LHCN-M2 (cell line): ENCODE results near the gene DIDO1. TPM values are rescaled to one million over a fixed set of nuclear protein-coding genes. Genes with fewer than 3 reads are reported as not detected.
"Not testable (repeated sequence)": the region's sequence is repeated elsewhere in the genome, so short reads cannot be mapped to it uniquely, and the experiment has no call there.

Experiments
- DNase-seq: peaks from one replicate; pipeline ENCODE4 v3.0.0-alpha.2; 2012; ENCODE audit warnings: low read depth
- total RNA-seq: library from RNA; depleted of rRNA; stranded (reverse); fragments of >200 nt; gene quantifications from 2 replicates; pipeline ENCODE4 v1.2.3, GENCODE V29; 2014

The DIDO1 gene
- total RNA-seq, 1 experiment from 2014 or later = 33.1 TPM

- no peak for DNase-seq
These were observed 69.2 kb downstream of the DIDO1 start for GRCh38 chr20:62856931-62857619.

DNA sequence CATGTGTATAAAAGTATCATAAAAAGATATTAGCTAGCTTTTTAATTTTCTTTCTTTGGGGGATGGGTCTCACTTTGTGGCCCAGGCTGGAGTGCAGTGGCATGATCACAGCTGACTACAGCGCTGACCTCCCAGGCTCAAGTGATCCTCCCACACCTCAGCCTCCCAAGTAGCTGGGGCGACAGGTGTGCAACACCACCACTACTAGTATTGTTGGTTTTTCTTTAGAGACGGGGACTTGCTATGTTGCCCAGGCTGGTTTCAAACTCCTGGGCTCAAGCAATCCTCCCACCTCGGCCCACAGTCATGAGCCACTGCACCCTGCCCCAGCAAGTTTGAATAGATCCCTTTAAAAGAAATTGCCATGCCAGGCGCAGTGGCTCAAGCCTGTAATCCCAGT lies 71.2 kb downstream of the DIDO1 start:
- DNase-seq = no peak

- DNase-seq = no peak
These were observed 72.2 kb downstream of the DIDO1 start for GRCh38 chr20:62854121-62854520.

GRCh38 chr20:62853304-62853703 lies 73.0 kb downstream of the DIDO1 start:
- DNase-seq = not testable (repeated sequence)

DNA sequence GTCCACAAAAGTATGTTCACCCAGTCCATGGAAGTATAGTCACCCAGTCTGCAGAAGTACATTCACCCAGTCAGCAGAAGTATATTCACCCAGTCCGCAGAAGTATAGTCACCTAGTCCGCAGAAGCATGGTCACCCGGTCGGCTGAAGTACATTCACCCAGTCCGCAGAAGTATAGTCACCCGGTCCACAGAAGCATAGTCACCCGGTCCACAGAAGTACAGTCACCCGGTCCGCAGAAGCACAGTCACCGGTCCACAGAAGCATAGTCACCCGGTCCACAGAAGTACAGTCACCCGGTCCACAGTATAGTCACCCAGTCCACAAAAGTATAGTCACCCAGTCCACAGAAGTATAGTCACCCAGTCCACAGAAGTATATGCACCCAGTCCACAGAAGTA lies 73.5 kb downstream of the DIDO1 start:
- DNase-seq = no peak

GRCh38 chr20:62852196-62852595 lies 74.1 kb downstream of the DIDO1 start:
- DNase-seq = no peak

GRCh38 chr20:62850333-62850974 lies 75.9 kb downstream of the DIDO1 start:
- no peak for DNase-seq

DNA sequence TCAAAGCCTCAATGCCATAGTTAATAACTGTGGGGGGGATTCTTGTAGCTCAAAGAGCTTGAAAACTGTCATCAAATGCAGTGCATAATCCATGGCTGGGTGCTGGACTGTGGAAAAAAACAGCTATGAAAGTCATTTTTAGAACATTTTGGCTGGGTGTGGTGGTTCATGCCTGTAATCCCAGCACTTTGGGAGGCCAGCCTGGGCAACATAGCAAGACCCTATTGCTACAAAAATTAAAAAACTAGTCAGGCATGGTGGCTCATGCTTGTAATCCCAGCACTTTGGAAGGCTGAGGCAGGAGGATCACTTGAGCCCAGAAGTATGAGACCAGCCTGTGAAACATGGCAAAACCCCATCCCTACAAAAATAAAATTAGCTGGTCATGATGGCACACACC lies 76.9 kb downstream of the DIDO1 start:
- DNase-seq = no peak

DNA sequence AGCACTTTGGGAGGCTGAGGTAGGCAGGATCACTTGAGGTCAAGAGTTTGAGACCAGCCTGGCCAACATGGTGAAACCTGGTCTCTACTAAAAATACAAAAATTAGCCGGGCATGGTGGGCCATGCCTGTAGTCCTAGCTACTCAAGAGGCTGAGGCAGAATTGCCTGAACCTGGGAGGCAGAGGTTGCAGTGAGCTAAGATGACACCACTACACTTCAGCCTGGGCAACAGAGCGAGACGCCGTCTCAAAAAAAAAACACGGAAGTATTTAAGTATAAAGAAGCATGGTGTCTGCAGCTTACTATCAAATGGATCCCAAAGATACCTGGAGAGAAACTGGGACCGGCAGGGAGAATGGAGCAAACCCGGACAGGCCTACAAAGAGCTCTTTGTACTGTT lies 77.4 kb downstream of the DIDO1 start:
- not testable (repeated sequence) for DNase-seq

GRCh38 chr20:62846166-62846890 lies 80.0 kb downstream of the DIDO1 start:
- DNase-seq = no peak

DNA sequence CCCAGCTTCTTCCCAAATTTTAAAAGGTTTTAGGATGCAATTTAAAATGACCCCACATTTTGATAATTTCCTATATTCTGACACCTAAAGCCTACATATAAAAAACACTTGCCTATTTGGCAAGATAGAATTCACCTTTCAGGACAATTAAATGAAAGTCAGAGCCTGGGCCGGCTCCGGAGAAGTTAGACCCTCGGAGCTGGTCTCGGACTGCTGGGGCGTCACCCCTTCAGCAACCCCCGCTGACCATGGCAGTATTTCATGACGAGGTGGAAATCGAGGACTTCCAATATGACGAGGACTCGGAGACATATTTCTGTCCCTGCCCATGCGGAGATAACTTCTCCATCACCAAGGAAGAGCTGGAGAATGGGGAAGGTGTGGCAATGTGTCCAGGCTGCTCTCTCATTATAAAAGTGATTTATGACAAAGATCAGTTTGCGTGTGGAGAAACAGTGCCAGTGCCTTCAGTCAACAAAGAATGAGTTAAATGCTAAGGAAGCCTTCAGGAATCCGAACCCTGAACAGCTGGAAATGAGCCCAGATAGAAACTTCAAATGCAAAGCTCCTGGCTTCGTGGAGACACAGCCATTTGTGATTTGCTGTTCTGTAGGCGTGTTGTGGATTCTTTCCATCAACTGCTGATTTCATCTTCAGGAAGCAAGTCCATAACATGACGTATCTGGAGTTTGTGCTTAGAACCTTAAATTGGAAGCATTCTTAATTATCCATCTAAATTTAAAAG lies 80.7 kb downstream of the DIDO1 start:
- no peak for DNase-seq

- no peak for DNase-seq
These were observed 82.1 kb downstream of the DIDO1 start for GRCh38 chr20:62844182-62844581.

GRCh38 chr20:62843656-62844055 lies 82.6 kb downstream of the DIDO1 start:
- DNase-seq = no peak

DNA sequence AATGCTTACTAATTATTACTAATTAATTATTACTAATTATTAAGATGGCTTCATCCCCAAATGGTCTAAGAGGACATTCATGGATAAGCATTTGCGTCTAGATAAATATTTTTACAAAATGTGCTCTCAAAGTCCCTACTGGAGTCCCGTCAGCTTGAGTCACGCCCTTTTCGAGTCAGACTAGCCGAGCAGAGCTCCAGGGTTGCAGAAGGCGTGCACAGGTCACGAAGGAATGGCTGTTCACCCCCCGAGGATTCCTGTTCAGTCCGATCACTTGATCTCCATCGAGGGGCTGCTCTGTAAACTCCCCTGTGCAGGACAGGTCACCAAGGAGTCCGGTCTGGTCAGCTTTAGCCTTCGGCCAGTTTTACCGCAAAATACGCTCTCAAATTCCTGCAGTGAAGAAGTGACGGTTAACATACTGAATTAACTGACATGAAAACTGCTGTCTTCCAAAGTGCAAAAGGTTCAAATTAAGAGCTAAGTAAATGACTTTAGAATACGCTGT lies 84.5 kb downstream of the DIDO1 start:
- no peak for DNase-seq

- no peak for DNase-seq
These were observed 85.8 kb downstream of the DIDO1 start for GRCh38 chr20:62840244-62841197.

DNA sequence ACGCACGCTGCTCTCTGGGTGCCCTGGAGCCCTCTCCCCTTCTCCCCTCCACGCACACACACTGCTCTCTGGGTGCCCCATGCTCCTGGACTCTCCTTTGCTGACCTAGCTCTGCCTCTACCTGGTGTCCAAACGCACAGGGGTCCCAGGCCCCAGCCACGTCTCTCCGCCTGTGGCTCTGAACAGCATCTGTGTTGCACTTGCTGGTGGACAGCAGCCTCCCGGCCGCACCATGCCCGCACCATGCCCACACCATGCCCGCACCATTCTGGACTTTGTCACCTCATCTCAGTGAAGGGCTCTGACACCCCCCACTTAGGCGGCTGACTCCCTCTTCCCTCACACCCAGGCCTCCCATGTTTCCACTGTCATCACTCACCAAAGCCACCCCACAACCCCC lies 86.5 kb downstream of the DIDO1 start:
- DNase-seq = no peak

DNA sequence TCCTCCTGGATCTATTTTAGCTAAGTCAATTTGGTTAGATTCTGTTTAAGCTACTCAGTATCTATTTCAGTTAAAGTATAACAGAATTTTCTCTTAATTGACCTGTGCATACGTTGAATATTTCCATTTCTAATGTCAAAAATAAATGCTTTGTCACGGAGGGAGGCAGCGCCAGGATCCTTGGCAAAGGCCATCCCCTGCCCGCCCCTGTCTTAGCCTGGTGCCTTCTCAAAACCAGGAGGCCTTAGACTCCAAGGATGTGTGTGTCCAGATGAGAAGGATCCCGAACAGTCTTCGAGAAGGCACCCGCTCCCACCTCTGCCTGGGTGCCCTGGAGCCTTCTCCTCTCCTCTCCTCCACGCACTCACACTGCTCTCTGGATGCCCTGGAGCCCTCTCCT lies 87.0 kb downstream of the DIDO1 start:
- DNase-seq = no peak

DNA sequence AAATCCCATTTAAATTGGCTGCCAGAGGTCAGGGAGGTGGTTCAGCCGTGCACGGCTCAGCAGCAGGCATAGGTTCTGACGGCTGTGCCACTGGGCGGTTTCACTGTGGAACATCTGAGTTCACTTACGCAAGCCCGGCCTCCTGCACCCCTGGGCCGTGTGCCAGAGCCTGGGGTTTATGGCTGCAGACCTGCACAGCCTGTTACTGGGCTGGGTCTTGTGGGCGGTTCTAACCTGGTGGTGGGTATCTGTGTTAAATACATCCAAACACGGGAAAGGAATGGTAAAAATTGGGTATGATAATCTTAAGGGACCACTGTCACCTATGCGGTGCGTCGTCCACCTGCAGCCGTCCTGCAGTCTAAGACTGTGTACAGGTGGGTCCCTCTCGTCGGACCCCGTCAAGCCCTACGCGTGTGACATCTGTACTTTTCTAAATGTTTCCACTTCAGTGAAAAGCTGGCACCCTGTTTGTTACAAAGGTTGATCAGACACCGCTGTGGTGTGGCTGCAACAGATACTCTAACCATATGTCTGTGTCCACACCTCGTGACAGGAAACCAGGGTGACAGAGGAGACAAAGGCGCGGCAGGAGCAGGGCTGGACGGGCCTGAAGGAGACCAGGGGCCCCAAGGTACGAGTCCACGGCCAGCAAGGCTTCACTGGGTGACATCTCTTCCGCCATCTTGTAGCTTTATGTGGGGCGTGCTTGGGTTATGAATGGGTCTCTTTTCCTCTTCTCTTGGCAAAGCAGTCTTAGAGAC lies 88.0 kb downstream of the DIDO1 start:
- DNase-seq = no peak

GRCh38 chr20:62837790-62838127 lies 88.5 kb downstream of the DIDO1 start:
- no peak for DNase-seq

- no peak for DNase-seq
These were observed 89.3 kb downstream of the DIDO1 start for GRCh38 chr20:62836967-62837490.
